Stimulated activated CD4-positive, alpha-beta T cell treated with anti-CD3 and anti-CD28 coated beads, Interleukin-1b, Interleukin-23, amount 100 ng/mL, for 1 hour (primary cell): ENCODE results near the gene C17orf114.
"Not testable (repeated sequence)": the region's sequence is repeated elsewhere in the genome, so short reads cannot be mapped to it uniquely, and the experiment has no call there.

Experiments
- DNase-seq, 2 donors: peaks; one replicate each; pipeline ENCODE4 v3.0.0-alpha.2; 2020; ENCODE audit warnings: low read depth in 2 of 2

Gene C17orf114

GRCh38 chr17:4802228-4802627, at the start of gene C17orf114:
TSS of gene C17orf114 (minus strand) at chr17:4802328.
- no peak for DNase-seq

DNA sequence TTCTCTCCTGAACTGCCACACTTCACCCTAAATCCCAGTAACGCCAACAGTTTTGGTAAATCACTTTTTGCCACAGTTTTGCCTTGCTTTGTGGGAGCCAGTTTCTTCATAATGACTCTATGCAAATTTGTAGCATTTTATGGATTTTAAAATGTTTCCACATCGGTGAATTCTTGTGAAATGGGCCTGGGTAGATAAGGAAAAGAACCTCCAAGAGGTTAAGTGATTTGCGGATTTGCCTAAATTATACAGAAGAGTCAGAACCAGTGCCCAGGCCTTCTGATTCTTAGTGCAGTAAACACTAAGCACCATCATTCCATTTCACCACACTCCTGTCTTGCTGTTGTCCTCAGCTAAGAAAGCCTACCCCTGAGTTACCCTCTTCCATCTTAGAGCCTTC, 49.0 kb upstream of the C17orf114 start:
- no peak for DNase-seq

DNA sequence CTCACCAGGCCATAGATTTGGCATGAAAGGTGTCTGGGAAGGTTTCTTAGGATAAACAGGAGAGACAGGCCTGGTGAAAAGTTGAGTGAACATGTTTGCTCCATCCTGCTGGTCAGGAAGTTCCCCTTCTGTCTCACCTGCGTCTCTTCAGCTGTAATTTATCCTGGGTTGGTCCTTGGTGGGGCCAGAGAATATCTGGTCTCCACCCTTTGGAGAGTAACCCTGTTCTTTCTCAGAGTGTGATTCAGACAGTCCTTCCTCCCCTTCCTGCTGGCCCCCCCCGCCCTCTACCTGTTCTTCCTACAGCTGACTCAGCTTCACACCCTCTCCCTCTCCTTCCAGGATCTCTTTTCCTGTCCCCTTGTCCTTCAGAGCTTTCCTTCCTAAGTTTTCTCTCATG, 48.1 kb upstream of the C17orf114 start:
- no peak for DNase-seq

DNA sequence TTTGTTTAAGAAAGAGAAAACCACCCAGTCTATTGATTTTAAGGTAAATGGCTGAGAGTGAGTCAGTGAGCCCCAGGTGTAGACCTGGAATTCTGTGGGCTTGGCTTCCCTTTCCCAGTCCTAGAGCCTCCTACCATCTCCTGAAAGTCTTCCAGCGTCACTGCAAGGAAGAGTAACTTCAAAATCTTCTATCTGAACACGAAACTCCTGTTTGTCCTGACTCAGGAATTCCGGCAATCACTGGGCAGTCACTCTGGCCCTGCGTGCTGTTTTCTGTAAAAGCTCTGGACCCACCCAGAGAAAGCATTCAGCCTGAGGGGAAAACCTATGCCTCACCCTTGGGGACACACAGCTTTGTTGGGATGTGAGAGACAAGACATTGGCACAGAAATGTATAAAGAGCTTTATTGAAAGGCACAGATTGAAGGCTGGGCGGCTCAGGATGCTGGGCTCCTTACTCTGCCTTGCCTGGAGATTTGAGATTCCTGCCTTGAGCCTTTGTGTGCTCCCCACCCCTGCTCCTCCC, 46.9 kb upstream of the C17orf114 start:
- DNase-seq, result no peak

DNA sequence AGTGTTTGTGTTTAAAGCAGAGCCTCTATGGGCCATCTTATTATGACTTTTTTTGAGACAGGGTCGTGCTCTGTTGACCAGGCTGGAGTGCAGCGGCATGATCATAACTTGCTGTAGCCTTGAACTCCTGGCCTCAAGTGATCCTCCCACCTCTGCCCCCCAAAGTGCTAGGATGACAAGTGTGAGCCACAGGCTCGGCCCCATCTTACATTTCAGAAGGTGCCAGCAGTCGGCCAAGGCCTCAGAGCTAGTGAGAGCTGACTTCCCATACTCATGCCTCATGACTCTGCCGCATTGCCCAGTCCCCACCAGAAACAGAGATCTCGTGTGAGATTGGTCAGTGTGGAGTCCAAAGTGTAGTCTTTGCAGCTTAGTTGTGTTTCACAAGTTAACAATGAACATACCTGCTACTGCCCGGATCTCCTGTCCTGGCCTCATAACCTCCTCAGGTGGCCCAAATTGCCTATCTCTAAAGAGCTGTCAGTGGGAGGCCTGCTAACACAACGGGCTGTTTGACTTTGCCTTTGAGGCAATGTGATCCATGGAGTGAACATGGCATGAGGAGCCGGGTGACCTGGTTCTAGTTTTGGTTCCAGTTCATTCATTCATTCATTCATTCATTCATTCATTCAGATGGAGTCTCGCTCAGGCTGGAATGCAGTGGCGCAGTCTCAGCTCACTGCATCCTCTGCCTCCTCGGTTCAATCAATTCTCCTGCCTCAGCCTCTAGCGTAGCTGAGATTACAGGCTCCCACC, 44.7 kb upstream of the C17orf114 start:
- no peak for DNase-seq

GRCh38 chr17:4845118-4845517, 43.0 kb upstream of the C17orf114 start:
- no peak for DNase-seq

- DNase-seq, result no peak
These were observed 41.3 kb upstream of the C17orf114 start for GRCh38 chr17:4843321-4844000.

DNA sequence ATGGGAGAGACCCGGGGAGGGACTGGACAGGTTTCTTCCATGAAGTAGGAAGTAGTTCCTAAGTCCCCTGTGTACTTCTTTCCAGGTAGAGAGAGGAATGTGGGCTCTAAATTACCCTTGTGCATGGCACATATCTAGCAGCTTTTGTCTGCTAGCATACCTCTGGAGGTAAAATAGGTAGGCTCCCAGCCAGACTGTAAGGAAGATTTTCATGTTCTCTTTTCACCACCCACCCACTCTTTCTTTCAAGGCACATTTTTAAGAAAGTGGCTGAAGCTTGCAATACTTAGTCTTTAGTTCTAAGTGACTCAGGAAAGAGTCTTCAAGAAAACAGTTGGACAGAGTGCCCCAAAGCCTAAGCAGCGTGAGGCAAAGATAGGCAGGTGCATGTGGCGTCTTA, 40.2 kb upstream of the C17orf114 start:
- DNase-seq, result no peak

GRCh38 chr17:4840893-4841242, 38.7 kb upstream of the C17orf114 start:
- DNase-seq, result no peak

DNA sequence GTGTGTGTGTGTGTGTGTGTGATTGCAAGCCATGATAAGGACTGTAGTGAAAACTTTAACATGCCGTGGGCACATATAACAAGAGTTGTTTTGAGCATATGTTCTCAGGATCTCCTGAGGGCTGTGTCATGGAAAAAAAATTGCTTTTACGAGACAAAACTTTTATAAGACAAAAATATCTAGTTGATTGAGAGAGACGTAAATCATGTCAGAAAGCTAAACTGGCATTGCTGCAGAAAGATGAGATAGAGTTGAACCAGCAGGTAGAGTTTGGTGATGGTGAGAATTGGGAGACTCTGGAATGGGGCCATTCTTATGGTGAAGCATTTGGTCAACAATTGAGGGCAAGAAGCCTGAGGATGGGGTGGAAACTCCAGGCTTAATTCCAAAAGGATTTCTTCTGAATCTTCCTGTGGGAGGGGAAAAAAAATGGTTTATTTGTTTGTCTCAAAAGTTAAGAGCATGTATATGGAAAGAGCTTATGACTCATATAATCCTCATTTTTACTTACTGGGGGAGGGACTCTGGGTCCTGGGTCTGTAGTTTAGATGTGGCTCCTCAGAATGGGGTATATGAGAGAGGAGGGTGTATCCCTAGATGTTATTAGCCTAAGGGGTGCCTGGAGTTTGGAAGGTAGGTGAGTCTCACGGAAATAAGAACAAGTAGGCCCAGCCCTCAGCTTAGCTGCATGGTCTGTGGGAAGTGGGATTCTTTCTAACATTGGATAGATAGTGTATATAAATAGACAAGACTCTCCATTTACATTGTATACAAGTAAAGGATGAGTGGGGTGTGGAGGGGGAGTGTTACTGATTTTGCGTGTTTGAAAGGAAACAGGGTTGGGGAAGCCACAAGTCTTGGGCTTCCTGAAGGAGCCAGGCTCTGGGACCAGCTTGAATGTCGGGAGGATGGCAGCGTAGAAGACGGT, 38.1 kb upstream of the C17orf114 start:
- no peak for DNase-seq

DNA sequence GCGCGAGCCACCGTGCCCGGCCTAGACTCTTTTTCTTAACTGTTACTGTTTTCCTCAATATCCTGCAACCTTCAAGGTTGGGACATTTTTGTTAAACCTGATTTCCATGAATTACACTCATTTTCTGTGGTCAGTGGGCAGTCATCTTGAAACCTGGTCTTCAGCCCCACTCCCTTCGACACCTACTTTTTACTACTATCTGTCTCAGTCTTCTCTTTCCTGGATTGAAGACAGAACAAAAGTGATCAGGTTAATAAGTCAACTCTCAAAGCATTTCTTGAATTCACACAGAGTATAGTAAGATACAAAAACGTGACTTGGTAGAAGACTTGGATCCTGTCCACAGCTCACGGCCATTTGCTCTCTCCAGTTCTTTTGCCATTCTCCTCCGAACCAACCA, 37.1 kb upstream of the C17orf114 start:
- no peak for DNase-seq

GRCh38 chr17:4838309-4838785, 36.2 kb upstream of the C17orf114 start:
- DNase-seq, result no peak

DNA sequence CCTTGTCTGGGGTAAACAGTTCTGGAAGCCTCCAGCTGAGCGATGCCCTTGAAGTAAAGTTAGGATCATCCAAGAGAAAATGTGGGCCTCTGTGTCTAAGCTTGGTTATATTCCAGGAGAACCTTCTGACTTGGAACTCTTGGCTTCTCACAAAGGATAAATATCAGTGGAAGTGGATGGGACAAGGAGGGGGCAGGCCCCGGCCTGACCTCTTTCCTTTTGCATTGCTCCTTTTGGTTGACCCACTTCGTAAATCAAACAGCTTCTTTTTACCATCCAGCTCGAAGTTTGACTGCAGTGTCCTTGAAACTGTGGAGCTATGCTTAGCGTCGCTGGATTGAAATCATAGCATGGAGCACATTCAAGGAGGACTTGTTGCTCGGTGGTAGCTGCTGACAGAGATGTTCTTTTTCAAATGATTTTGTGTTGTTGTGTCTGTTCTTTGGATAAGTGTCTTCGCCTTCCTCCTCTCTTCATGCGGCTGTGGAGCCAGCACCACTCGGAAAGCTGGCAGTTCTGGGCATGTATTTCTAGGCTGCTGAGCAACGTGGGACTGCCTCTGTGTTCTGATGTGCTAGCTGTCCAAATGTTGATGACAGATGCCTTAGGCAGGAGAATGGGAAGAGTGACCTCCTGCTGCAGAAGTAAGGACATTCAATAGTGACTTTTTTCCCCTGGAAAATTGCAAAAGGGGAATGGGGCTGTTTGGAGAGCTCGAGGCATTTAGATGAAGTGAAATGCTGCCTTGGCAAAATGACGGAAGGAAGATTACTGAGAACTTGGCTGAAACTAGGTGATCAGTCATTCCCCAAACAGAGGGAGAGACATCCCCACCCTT, 35.6 kb upstream of the C17orf114 start:
- DNase-seq, result no peak

GRCh38 chr17:4836221-4836620, 34.1 kb upstream of the C17orf114 start:
- no peak for DNase-seq

- no peak for DNase-seq
These were observed 32.5 kb upstream of the C17orf114 start for GRCh38 chr17:4834681-4835020.

- DNase-seq, result no peak
These were observed 32.0 kb upstream of the C17orf114 start for GRCh38 chr17:4833941-4834680.

DNA sequence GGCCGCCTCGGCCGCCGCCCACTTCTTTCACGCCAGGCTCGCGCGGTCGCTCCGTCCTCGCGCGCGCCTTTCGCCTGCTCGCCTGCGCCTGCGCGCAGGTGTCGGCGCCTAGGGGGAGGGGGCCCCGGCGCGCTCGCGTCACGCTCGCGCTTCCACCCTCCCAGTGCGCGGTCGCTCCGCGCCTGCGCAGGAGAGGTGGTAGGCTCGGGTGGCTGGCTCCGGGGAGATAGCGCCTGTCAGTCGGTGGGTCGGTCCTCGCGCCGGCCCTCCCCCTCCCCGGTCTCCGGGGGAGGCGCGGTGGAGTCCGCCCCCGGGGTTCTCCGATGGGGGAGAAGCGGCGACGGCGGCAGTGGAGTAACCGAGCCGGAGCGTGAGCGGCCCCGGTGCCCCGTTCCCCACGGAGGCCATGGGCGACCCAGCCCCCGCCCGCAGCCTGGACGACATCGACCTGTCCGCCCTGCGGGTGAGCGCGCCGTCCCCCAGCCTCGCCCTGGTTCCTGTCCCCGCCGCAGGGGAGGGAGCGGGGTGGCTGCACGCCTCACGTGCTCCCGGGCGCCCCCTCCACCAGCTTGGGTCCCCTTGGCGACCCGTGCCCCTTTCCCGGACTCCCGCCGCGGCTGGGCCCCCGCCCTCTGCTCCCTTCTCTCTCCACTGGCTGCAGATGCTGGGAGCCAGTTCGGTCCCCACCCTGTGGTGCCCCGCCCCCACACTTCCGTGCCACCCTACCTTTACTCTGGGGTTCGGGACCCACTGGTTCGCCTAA, 31.2 kb upstream of the C17orf114 start, which contains the start of gene MINK1:
Gene MINK1 (plus strand): TSS at position 163 of the 763 bp plus-strand sequence. CDS start 244 bp downstream, at position 407.
- peak; percentile 63 to 79 for DNase-seq

- not testable (repeated sequence) for DNase-seq
These were observed 30.7 kb upstream of the C17orf114 start for GRCh38 chr17:4832829-4833177.

DNA sequence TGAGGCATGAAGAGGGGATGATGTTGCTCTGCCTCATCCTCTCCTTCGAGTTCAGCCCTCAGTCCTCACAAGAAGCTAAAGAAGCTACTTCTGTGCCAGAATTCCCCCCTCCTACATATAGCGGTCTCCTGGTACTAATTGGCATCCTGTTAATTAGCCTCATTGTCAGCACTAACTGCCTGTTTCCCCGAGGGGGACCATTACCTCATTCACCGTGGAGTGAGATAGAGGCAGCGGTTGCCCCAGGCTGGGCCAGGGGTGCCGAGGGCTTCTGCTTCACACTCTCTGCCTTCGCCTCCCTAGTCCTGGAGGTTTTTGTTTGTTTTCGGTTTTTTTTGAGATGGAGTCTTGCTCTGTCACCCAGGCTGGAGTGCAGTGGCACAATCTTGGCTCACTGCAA, 25.3 kb upstream of the C17orf114 start:
- no peak for DNase-seq
